ENCODE measurements around the gene FRS2.

FRS2 gene

GRCh38 chr12:69544087-69544486 is 73.9 kb downstream of the FRS2 start:
- Histone ChIP-seq H3K27ac (ENCODE audit: low read length) (no peak overlapping the region), H3K27me3 (ENCODE audit: low read depth, low read length) (no peaks in the 10 kb centered on the region), H3K4me3 (ENCODE audit: low read depth in 1 of 2, low read length in 2 of 2) (no peak overlapping the region), H3K36me3 (ENCODE audit: control insufficient read depth in 1 of 2, insufficient read depth in 2 of 2, low read length in 2 of 2) (no peaks in the 10 kb centered on the region), H3K4me1 (ENCODE audit: control insufficient read depth in 1 of 2, insufficient read depth in 2 of 2, low read length in 2 of 2) (no peaks in the 10 kb centered on the region), H3K9me3 (ENCODE audit: control insufficient read depth in 1 of 2, low read length in 2 of 2) (no peaks in the 10 kb centered on the region)

GRCh38 chr12:69545081-69545480 is 74.9 kb downstream of the FRS2 start:
- H3K4me1 ChIP-seq (ENCODE audit: control insufficient read depth in 1 of 2, insufficient read depth in 2 of 2, low read length in 2 of 2): no peaks in the 10 kb centered on the region
- H3K4me3 ChIP-seq (ENCODE audit: low read depth in 1 of 2, low read length in 2 of 2): no peak overlapping the region
- no peak overlapping the region for H3K27ac ChIP-seq (ENCODE audit: low read length)
- H3K9me3 ChIP-seq (ENCODE audit: control insufficient read depth in 1 of 2, low read length in 2 of 2): no peaks in the 10 kb centered on the region
- no peaks in the 10 kb centered on the region for H3K36me3 ChIP-seq (ENCODE audit: control insufficient read depth in 1 of 2, insufficient read depth in 2 of 2, low read length in 2 of 2)
- H3K27me3 ChIP-seq (ENCODE audit: low read depth, low read length): no peaks in the 10 kb centered on the region

GRCh38 chr12:69546693-69547438 is 76.7 kb downstream of the FRS2 start:
- Histone ChIP-seq H3K4me3 (ENCODE audit: low read depth in 1 of 2, low read length in 2 of 2) (no peak overlapping the region), H3K4me1 (ENCODE audit: control insufficient read depth in 1 of 2, insufficient read depth in 2 of 2, low read length in 2 of 2) (no peaks in the 10 kb centered on the region), H3K36me3 (ENCODE audit: control insufficient read depth in 1 of 2, insufficient read depth in 2 of 2, low read length in 2 of 2) (no peaks in the 10 kb centered on the region), H3K27ac (ENCODE audit: low read length) (no peak overlapping the region), H3K27me3 (ENCODE audit: low read depth, low read length) (no peaks in the 10 kb centered on the region), H3K9me3 (ENCODE audit: control insufficient read depth in 1 of 2, low read length in 2 of 2) (no peaks in the 10 kb centered on the region)

DNA sequence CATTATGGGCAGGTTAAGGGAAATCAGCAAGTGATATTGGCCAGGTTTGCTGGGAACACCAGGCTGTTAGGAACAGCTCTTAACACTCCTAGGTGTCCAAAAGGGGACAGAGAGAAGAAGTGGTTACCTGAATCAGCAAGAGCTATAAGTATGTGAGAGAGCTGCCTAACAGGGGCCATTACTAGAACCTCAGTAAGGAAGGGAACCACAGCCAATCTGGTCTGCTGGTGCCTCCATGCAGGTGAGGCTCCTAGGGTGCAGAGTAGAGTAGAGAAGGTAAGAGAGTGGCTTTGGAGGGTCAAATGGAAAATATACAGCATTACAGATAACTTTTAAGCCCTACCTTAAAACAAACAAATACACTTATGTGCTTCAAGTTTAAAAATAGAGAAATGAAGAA is 78.5 kb downstream of the FRS2 start:
- H3K27ac ChIP-seq (ENCODE audit: low read length): no peak overlapping the region
- H3K4me1 ChIP-seq (ENCODE audit: control insufficient read depth in 1 of 2, insufficient read depth in 2 of 2, low read length in 2 of 2): no peaks in the 10 kb centered on the region
- H3K27me3 ChIP-seq (ENCODE audit: low read depth, low read length): no peaks in the 10 kb centered on the region

GRCh38 chr12:69550569-69551350 is 80.6 kb downstream of the FRS2 start:
- Histone ChIP-seq H3K27me3 (ENCODE audit: low read depth, low read length) (no peaks in the 10 kb centered on the region), H3K4me1 (ENCODE audit: control insufficient read depth in 1 of 2, insufficient read depth in 2 of 2, low read length in 2 of 2) (no peaks in the 10 kb centered on the region), H3K9me3 (ENCODE audit: control insufficient read depth in 1 of 2, low read length in 2 of 2) (no peaks in the 10 kb centered on the region), H3K27ac (ENCODE audit: low read length) (no peak overlapping the region), H3K36me3 (ENCODE audit: control insufficient read depth in 1 of 2, insufficient read depth in 2 of 2, low read length in 2 of 2) (no peaks in the 10 kb centered on the region), H3K4me3 (ENCODE audit: low read depth in 1 of 2, low read length in 2 of 2) (no peak overlapping the region)

More for the DNA sequence above, 78.5 kb downstream of the FRS2 start:
- Histone ChIP-seq H3K4me3 (ENCODE audit: low read depth in 1 of 2, low read length in 2 of 2) (no peak overlapping the region), H3K36me3 (ENCODE audit: control insufficient read depth in 1 of 2, insufficient read depth in 2 of 2, low read length in 2 of 2) (no peaks in the 10 kb centered on the region), H3K9me3 (ENCODE audit: control insufficient read depth in 1 of 2, low read length in 2 of 2) (no peaks in the 10 kb centered on the region)

GRCh38 chr12:69553628-69554248 is 83.5 kb downstream of the FRS2 start:
- H3K4me1 ChIP-seq (ENCODE audit: control insufficient read depth in 1 of 2, insufficient read depth in 2 of 2, low read length in 2 of 2): no peaks in the 10 kb centered on the region
- no peak overlapping the region for H3K27ac ChIP-seq (ENCODE audit: low read length)
- H3K27me3 ChIP-seq (ENCODE audit: low read depth, low read length): no peaks in the 10 kb centered on the region
- no peaks in the 10 kb centered on the region for H3K36me3 ChIP-seq (ENCODE audit: control insufficient read depth in 1 of 2, insufficient read depth in 2 of 2, low read length in 2 of 2)
- no peak overlapping the region for H3K4me3 ChIP-seq (ENCODE audit: low read depth in 1 of 2, low read length in 2 of 2)
- no peaks in the 10 kb centered on the region for H3K9me3 ChIP-seq (ENCODE audit: control insufficient read depth in 1 of 2, low read length in 2 of 2)

- Histone ChIP-seq H3K36me3 (ENCODE audit: control insufficient read depth in 1 of 2, insufficient read depth in 2 of 2, low read length in 2 of 2) (no peaks in the 10 kb centered on the region), H3K4me3 (ENCODE audit: low read depth in 1 of 2, low read length in 2 of 2) (no peak overlapping the region), H3K27me3 (ENCODE audit: low read depth, low read length) (no peaks in the 10 kb centered on the region), H3K4me1 (ENCODE audit: control insufficient read depth in 1 of 2, insufficient read depth in 2 of 2, low read length in 2 of 2) (no peaks in the 10 kb centered on the region), H3K9me3 (ENCODE audit: control insufficient read depth in 1 of 2, low read length in 2 of 2) (no peaks in the 10 kb centered on the region), H3K27ac (ENCODE audit: low read length) (no peak overlapping the region)
These were observed 85.3 kb downstream of the FRS2 start for GRCh38 chr12:69555461-69555860.

DNA sequence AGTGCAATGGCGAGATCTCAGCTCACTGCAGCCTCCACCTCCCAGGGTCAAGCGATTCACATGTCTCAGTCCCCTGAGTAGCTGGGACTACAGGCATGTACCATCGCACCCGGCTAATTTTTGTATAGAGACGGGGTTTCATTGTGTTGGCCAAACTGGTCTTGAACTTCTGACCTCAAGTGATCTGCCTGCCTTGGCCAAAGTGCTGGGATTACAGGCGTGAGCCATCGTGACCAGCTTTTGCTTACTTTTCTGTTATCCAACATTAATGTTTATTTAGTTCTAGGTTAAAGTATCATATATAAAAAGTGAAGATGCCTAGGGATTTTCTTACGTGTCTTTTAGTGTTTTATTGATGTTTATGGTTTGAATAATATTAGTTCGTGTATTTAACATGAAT is 86.2 kb downstream of the FRS2 start:
- H3K27me3 ChIP-seq (ENCODE audit: low read depth, low read length): no peaks in the 10 kb centered on the region
- H3K9me3 ChIP-seq (ENCODE audit: control insufficient read depth in 1 of 2, low read length in 2 of 2): no peaks in the 10 kb centered on the region
- no peaks in the 10 kb centered on the region for H3K36me3 ChIP-seq (ENCODE audit: control insufficient read depth in 1 of 2, insufficient read depth in 2 of 2, low read length in 2 of 2)
- H3K27ac ChIP-seq (ENCODE audit: low read length): no peak overlapping the region
- H3K4me3 ChIP-seq (ENCODE audit: low read depth in 1 of 2, low read length in 2 of 2): no peak overlapping the region
- no peaks in the 10 kb centered on the region for H3K4me1 ChIP-seq (ENCODE audit: control insufficient read depth in 1 of 2, insufficient read depth in 2 of 2, low read length in 2 of 2)

- Histone ChIP-seq H3K27me3 (ENCODE audit: low read depth, low read length) (no peaks in the 10 kb centered on the region), H3K27ac (ENCODE audit: low read length) (no peak overlapping the region), H3K4me1 (ENCODE audit: control insufficient read depth in 1 of 2, insufficient read depth in 2 of 2, low read length in 2 of 2) (peaks cover 0 to 3% of the 10 kb centered on the region in 2 donors), H3K4me3 (ENCODE audit: low read depth in 1 of 2, low read length in 2 of 2) (no peak overlapping the region), H3K36me3 (ENCODE audit: control insufficient read depth in 1 of 2, insufficient read depth in 2 of 2, low read length in 2 of 2) (peaks cover 10% of the 10 kb centered on the region in 2 donors), H3K9me3 (ENCODE audit: control insufficient read depth in 1 of 2, low read length in 2 of 2) (no peaks in the 10 kb centered on the region)
These were observed 93.1 kb downstream of the FRS2 start for GRCh38 chr12:69563166-69563762.

DNA sequence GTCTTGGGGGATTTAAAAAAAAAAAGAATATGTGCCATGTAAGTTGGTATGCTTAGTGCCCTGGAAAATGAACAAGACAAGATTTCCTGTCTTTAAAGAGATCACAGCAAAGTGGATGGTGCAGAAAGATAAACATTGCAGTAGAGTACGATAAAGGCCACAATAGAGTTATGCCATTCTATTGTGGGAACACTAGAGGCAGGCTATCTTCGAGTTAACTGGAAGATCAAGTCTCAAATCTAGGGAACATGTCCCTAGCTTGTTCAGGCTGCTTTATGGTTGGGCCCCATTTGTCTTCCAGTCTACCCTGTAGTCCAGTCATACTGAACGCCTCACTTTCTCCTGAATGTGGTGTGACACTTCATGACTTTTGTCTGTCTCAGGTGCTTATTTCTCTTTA is 96.4 kb downstream of the FRS2 start:
- Histone ChIP-seq H3K27ac (ENCODE audit: low read length) (no peak overlapping the region), H3K4me3 (ENCODE audit: low read depth in 1 of 2, low read length in 2 of 2) (no peak overlapping the region), H3K36me3 (ENCODE audit: control insufficient read depth in 1 of 2, insufficient read depth in 2 of 2, low read length in 2 of 2) (peaks cover 10 to 21% of the 10 kb centered on the region in 2 donors), H3K4me1 (ENCODE audit: control insufficient read depth in 1 of 2, insufficient read depth in 2 of 2, low read length in 2 of 2) (peaks cover 0 to 3% of the 10 kb centered on the region in 2 donors), H3K27me3 (ENCODE audit: low read depth, low read length) (no peaks in the 10 kb centered on the region), H3K9me3 (ENCODE audit: control insufficient read depth in 1 of 2, low read length in 2 of 2) (no peaks in the 10 kb centered on the region)

- Histone ChIP-seq H3K9me3 (ENCODE audit: control insufficient read depth in 1 of 2, low read length in 2 of 2) (no peaks in the 10 kb centered on the region), H3K36me3 (ENCODE audit: control insufficient read depth in 1 of 2, insufficient read depth in 2 of 2, low read length in 2 of 2) (peaks cover 15 to 32% of the 10 kb centered on the region in 2 donors), H3K27me3 (ENCODE audit: low read depth, low read length) (no peaks in the 10 kb centered on the region), H3K4me3 (ENCODE audit: low read depth in 1 of 2, low read length in 2 of 2) (no peak overlapping the region), H3K27ac (ENCODE audit: low read length) (no peak overlapping the region), H3K4me1 (ENCODE audit: control insufficient read depth in 1 of 2, insufficient read depth in 2 of 2, low read length in 2 of 2) (peaks cover 0 to 3% of the 10 kb centered on the region in 2 donors)
These were observed 99.0 kb downstream of the FRS2 start for GRCh38 chr12:69569236-69569635.
